Osteocyte (in vitro differentiated cells): ENCODE results near the gene CACNA1S. TPM values are rescaled to one million over a fixed set of nuclear protein-coding genes. Genes with fewer than 3 reads are reported as not detected.

ENCODE experiments used
- DNase-seq: peaks from one replicate; pipeline ENCODE4 v3.0.0; 2021; ENCODE audit warnings: mixed read lengths; ENCODE audit not compliant: unreplicated experiment; ENCODE audit errors: extremely low spot score
- H3K27ac Mint-ChIP-seq: one replicate; pipeline ENCODE4 v1.8.0; 2021; ENCODE audit warnings: mild to moderate bottlenecking, mixed read lengths; ENCODE audit not compliant: unreplicated experiment
- H3K27me3 Mint-ChIP-seq: one replicate; pipeline ENCODE4 v1.8.0; 2021; ENCODE audit warnings: mixed read lengths; ENCODE audit not compliant: unreplicated experiment
- H3K36me3 Mint-ChIP-seq: one replicate; pipeline ENCODE4 v1.8.0; 2021; ENCODE audit warnings: mixed read lengths; ENCODE audit not compliant: unreplicated experiment
- H3K4me1 Mint-ChIP-seq: one replicate; pipeline ENCODE4 v1.8.0; 2021; ENCODE audit warnings: mixed read lengths; ENCODE audit not compliant: unreplicated experiment
- H3K4me3 Mint-ChIP-seq: one replicate; pipeline ENCODE4 v1.8.0; 2021; ENCODE audit warnings: mild to moderate bottlenecking, moderate library complexity, mixed read lengths; ENCODE audit not compliant: unreplicated experiment
- H3K9me3 Mint-ChIP-seq: one replicate; pipeline ENCODE4 v1.8.0; 2021; ENCODE audit warnings: mixed read lengths; ENCODE audit not compliant: unreplicated experiment
- CTCF ChIP-seq: fragments of 200-600 bp; sonication (generic); IDR thresholded peaks from 2 replicates; pipeline ENCODE4 v1.5.0; 2021; ENCODE audit warnings: antibody characterized with exemption, mild to moderate bottlenecking, moderate library complexity
- total RNA-seq: library from RNA; stranded (reverse); gene quantifications from 2 replicates; pipeline ENCODE4 v1.2.1, GENCODE V29; 2021

The CACNA1S gene
- total RNA-seq, 1 donor from 2014 or later, result not detected

GRCh38 chr1:201128476-201128875 lies 16.2 kb upstream of the CACNA1S start:
- no peaks in the 10 kb centered on the region for H3K9me3 Mint-ChIP-seq
- peaks cover 7% of the 10 kb centered on the region for H3K4me1 Mint-ChIP-seq
- no peak for TF ChIP-seq CTCF
- no peak for DNase-seq
- peaks cover 13% of the 10 kb centered on the region for H3K27me3 Mint-ChIP-seq
- no peak overlapping the region for H3K27ac Mint-ChIP-seq
- H3K4me3 Mint-ChIP-seq, result no peak overlapping the region
- no peaks in the 10 kb centered on the region for H3K36me3 Mint-ChIP-seq

GRCh38 chr1:201127755-201128455 lies 15.7 kb upstream of the CACNA1S start:
- Mint-ChIP-seq H3K36me3 (no peaks in the 10 kb centered on the region), H3K4me1 (peaks cover 7% of the 10 kb centered on the region), H3K4me3 (no peak overlapping the region), H3K9me3 (no peaks in the 10 kb centered on the region), H3K27ac (no peak overlapping the region), H3K27me3 (peaks cover 13% of the 10 kb centered on the region)
- no peak for TF ChIP-seq CTCF
- no peak for DNase-seq

- peaks cover 13% of the 10 kb centered on the region for H3K27me3 Mint-ChIP-seq
- no peaks in the 10 kb centered on the region for H3K36me3 Mint-ChIP-seq
- H3K27ac Mint-ChIP-seq, result no peak within 1 kb of the TSS
- DNase-seq, result no peak
- TF ChIP-seq CTCF, result no peak
- H3K4me1 Mint-ChIP-seq, result peaks cover 7% of the 10 kb centered on the region
- no peak within 1 kb of the TSS for H3K4me3 Mint-ChIP-seq
- no peaks in the 10 kb centered on the region for H3K9me3 Mint-ChIP-seq
These were observed 14.9 kb upstream of the CACNA1S start, which contains the start of gene ASCL5 for GRCh38 chr1:201126832-201127754. Gene ASCL5 (minus strand): TSS chr1:201127184. CDS start chr1:201115372, 11,812 bp downstream.

- H3K36me3 Mint-ChIP-seq, result no peaks in the 10 kb centered on the region
- no peak for TF ChIP-seq CTCF
- no peak for DNase-seq
- no peaks in the 10 kb centered on the region for H3K9me3 Mint-ChIP-seq
- H3K27me3 Mint-ChIP-seq, result peaks cover 13% of the 10 kb centered on the region
- H3K27ac Mint-ChIP-seq, result no peak overlapping the region
- H3K4me3 Mint-ChIP-seq, result no peak overlapping the region
- peaks cover 7% of the 10 kb centered on the region for H3K4me1 Mint-ChIP-seq
These were observed 14.2 kb upstream of the CACNA1S start for GRCh38 chr1:201126463-201126831.

GRCh38 chr1:201125800-201126199 lies 13.6 kb upstream of the CACNA1S start:
- Mint-ChIP-seq H3K27ac (no peak overlapping the region), H3K4me3 (no peak overlapping the region), H3K36me3 (no peaks in the 10 kb centered on the region), H3K9me3 (no peaks in the 10 kb centered on the region), H3K27me3 (peaks cover 13% of the 10 kb centered on the region), H3K4me1 (peaks cover 7% of the 10 kb centered on the region)
- no peak for DNase-seq
- no peak for TF ChIP-seq CTCF
